ENCODE data around the gene KRT84. TPM values are rescaled to one million over a fixed set of nuclear protein-coding genes. Genes with fewer than 3 reads are reported as not detected.

KRT84 gene
- total RNA-seq, 1 experiment from 2014 or later, result not detected

- no peak overlapping the region for H3K27ac Mint-ChIP-seq
- H3K27me3 Mint-ChIP-seq (ENCODE audit: low read depth), result no peaks in the 10 kb centered on the region
- CTCF ChIA-PET, result interaction anchor here (1.2 to 2.3 kb wide), 3 partner anchors 17 to 490 kb away, joined by 3 to 13 read pairs (median 4); no protein-coding TSS in a partner anchor
- H3K36me3 Mint-ChIP-seq, result no peaks in the 10 kb centered on the region
- no peaks in the 10 kb centered on the region for H3K9me3 Mint-ChIP-seq
- H3K4me1 Mint-ChIP-seq, result peaks cover 4% of the 10 kb centered on the region; the same call in 1 of the 2 replicates
- TF ChIP-seq NR2C2 (CRISPR knock-in tag; IDR thresholded peaks at IDR 0.05) (no peak), FOXJ3 (CRISPR knock-in tag; IDR thresholded peaks at IDR 0.05; ENCODE audit: borderline replicate concordance) (no peak), ERG (CRISPR knock-in tag; IDR thresholded peaks at IDR 0.05) (no peak), MAX (CRISPR knock-in tag; IDR thresholded peaks at IDR 0.05) (no peak), NR3C1 (CRISPR knock-in tag; conservative IDR thresholded peaks at IDR 0.05; ENCODE audit: low read depth) (no peak), NFE2L1 (CRISPR knock-in tag; IDR thresholded peaks at IDR 0.05) (no peak), PRRX2 (CRISPR knock-in tag; IDR thresholded peaks at IDR 0.05) (no peak), HMGXB4 (CRISPR knock-in tag; IDR thresholded peaks at IDR 0.05) (no peak), AR (CRISPR knock-in tag; IDR thresholded peaks at IDR 0.05) (no peak), ZBTB21 (CRISPR knock-in tag; IDR thresholded peaks at IDR 0.05; ENCODE audit: borderline replicate concordance) (no peak), STAT6 (CRISPR knock-in tag; conservative IDR thresholded peaks at IDR 0.05; ENCODE audit: low read depth) (no peak), CREM (CRISPR knock-in tag; IDR thresholded peaks at IDR 0.05) (no peak), ZNF396 (CRISPR knock-in tag; IDR thresholded peaks at IDR 0.05; ENCODE audit: borderline replicate concordance) (no peak)
- no peak overlapping the region for H3K4me3 Mint-ChIP-seq
- peak; percentile 54; the same call in 1 of the 2 replicates for ATAC-seq
- DNase-seq (ENCODE audit: low spot score), result no peak
- POLR2A ChIA-PET, result no interaction called here
These were observed 4.1 kb upstream of the KRT84 start for GRCh38 chr12:52389313-52390207.

GRCh38 chr12:52387859-52388258, 2.4 kb upstream of the KRT84 start:
- ChIA-PET POLR2A (no interaction called here), CTCF (interaction anchor here (0.7 to 1.4 kb wide), 5 partner anchors 15 to 492 kb away, joined by 3 to 6 read pairs (median 4); no protein-coding TSS in a partner anchor)
- Mint-ChIP-seq H3K27me3 (ENCODE audit: low read depth) (no peaks in the 10 kb centered on the region), H3K4me1 (peaks cover 4% of the 10 kb centered on the region; the same call in 1 of the 2 replicates), H3K4me3 (no peak overlapping the region), H3K9me3 (no peaks in the 10 kb centered on the region), H3K27ac (no peak overlapping the region), H3K36me3 (no peaks in the 10 kb centered on the region)
- no peak for DNase-seq (ENCODE audit: low spot score)
- no peak for ATAC-seq
- TF ChIP-seq ZNF281 (CRISPR knock-in tag; IDR thresholded peaks at IDR 0.05) (no peak), EMX1 (CRISPR knock-in tag; IDR thresholded peaks at IDR 0.05) (no peak), PRDM15 (CRISPR knock-in tag; IDR thresholded peaks at IDR 0.05) (no peak), CDX4 (CRISPR knock-in tag; IDR thresholded peaks at IDR 0.05; ENCODE audit: borderline replicate concordance) (no peak)

Data from WTC11 (cell line).